ENCODE measurements around the gene EDC3. TPM values are rescaled to one million over a fixed set of nuclear protein-coding genes. Genes with fewer than 3 reads are reported as not detected.

The EDC3 gene
- total RNA-seq, 1 donor from 2014 or later: 30.5 TPM

GRCh38 chr15:74656935-74657535, 38.8 kb downstream of the EDC3 start:
- no peak overlapping the region for H3K27ac ChIP-seq
- no peak for DNase-seq

DNA sequence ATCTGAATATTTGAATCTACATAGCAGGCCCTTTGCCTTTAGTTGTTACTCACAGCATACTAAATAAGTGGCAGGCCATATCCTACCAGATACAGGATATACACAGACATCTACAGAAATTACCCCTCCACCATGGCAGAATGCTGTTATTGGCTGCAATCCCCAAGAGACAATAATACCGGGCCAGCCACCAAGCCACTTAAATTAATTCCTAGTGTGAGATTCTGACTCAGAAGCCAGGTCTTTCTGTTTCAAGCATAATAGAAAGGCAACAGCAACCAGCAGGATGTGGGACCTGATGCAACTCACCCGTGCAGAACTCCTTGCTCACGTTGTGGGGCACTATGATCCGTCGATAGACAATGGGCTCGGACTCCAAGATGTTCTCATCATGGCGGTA, 40.4 kb downstream of the EDC3 start:
- intact Hi-C loops (cut with DNase I): no loop called here
- no peak overlapping the region for H3K4me3 ChIP-seq
- TF ChIP-seq CTCF (IDR thresholded peaks at IDR 0.05): no peak
- no peak for ATAC-seq
- peaks cover 36% of the 10 kb centered on the region for H3K4me1 ChIP-seq
- DNase-seq: no peak
- no peaks in the 10 kb centered on the region for H3K9me3 ChIP-seq
- H3K36me3 ChIP-seq: peaks cover 7% of the 10 kb centered on the region
- no peaks in the 10 kb centered on the region for H3K27me3 ChIP-seq (ENCODE audit: low read depth)
- no peak overlapping the region for H3K27ac ChIP-seq

More at GRCh38 chr15:74656935-74657535, 38.8 kb downstream of the EDC3 start:
- Histone ChIP-seq H3K9me3 (no peaks in the 10 kb centered on the region), H3K36me3 (peaks cover 7% of the 10 kb centered on the region), H3K4me3 (no peak overlapping the region), H3K4me1 (peaks cover 38% of the 10 kb centered on the region), H3K27me3 (ENCODE audit: low read depth) (no peaks in the 10 kb centered on the region)
- intact Hi-C loops (cut with DNase I): no loop called here
- no peak for ATAC-seq
- TF ChIP-seq CTCF (IDR thresholded peaks at IDR 0.05): no peak

DNA sequence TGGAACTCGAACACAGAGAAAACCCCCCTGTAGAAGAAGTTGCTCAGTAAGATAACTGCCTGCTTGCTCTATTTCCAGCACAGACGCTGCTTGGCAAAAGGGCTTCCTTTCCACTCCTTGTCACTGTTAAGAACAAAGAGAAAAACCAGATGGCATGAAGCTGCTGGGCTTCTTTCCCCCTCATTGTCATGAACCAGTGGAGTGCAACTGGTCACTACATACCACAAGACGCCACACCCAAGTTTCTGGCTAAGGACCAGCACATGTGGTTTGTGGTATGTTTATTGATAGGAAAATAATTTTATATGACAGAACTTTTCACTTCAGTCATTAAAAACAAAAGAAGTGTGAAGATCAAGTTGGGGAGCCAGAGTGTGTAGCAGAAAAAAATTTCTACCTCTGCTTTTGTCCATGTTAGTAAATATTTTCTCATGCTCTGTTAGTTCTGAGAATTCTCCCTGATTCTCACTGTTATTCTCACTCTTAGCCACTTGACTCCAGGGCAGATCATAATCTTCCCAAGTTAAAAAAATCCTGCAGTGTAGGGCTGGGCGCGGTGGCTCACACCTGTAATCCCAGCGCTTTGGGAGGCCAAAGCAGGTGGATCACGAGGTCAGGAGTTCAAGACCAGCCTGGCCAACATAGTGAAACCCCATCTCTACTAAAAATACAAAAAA, 42.3 kb downstream of the EDC3 start:
- Histone ChIP-seq H3K9me3 (no peaks in the 10 kb centered on the region), H3K4me1 (peaks cover 36% of the 10 kb centered on the region), H3K4me3 (no peak overlapping the region), H3K27ac (peak overlapping the region; percentile 46), H3K36me3 (peaks cover 7% of the 10 kb centered on the region), H3K27me3 (ENCODE audit: low read depth) (no peaks in the 10 kb centered on the region)
- intact Hi-C loops (cut with DNase I): no loop called here
- DNase-seq: no peak
- TF ChIP-seq CTCF (IDR thresholded peaks at IDR 0.05): no peak
- ATAC-seq: peak; percentile 52 to 71

DNA sequence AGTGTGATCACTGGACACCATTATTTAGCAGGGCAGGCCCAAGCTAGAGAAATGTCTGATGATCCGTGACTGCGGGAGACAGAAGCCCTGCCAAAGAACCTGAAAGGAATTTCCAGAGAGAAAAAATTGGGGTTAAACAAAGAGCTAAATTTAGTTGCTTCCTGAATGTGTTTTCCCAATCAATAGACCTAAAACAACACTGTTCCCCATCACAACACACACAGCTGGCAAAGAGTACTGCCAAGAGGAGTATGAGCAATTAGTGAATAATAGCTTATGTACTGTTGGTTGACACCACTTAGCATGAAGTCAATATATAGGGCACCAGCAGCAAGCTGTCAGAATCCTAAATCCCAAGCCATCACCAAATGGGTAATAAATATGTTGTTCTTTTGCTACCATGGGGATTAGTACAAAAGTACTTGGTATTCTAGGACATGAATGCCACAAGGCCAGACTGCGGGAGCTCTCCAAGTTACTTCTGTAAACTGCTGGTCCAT, 44.5 kb downstream of the EDC3 start:
- no peak overlapping the region for H3K27ac ChIP-seq
- no peak for ATAC-seq
- no peak for DNase-seq
- no peaks in the 10 kb centered on the region for H3K27me3 ChIP-seq (ENCODE audit: low read depth)
- H3K36me3 ChIP-seq: peaks cover 14% of the 10 kb centered on the region
- H3K4me1 ChIP-seq: peaks cover 31% of the 10 kb centered on the region
- no peaks in the 10 kb centered on the region for H3K9me3 ChIP-seq
- intact Hi-C loops (cut with DNase I): no loop called here
- H3K4me3 ChIP-seq: no peak overlapping the region
- no peak for TF ChIP-seq CTCF (IDR thresholded peaks at IDR 0.05)

GRCh38 chr15:74648051-74648842, 47.6 kb downstream of the EDC3 start:
- Histone ChIP-seq H3K4me1 (peaks cover 20% of the 10 kb centered on the region), H3K36me3 (peaks cover 7% of the 10 kb centered on the region), H3K27ac (no peak overlapping the region), H3K9me3 (no peaks in the 10 kb centered on the region), H3K27me3 (ENCODE audit: low read depth) (no peaks in the 10 kb centered on the region), H3K4me3 (no peak overlapping the region)
- no peak for TF ChIP-seq CTCF (IDR thresholded peaks at IDR 0.05)
- intact Hi-C loops (cut with DNase I): no loop called here
- DNase-seq (no peak), ATAC-seq (no peak)

Data from lower lobe of right lung (tissue), 2 donors.